Right lobe of liver (tissue), 6 donors: ENCODE data around the gene SLC7A14. TPM values are rescaled to one million over a fixed set of nuclear protein-coding genes. Genes with fewer than 3 reads are reported as not detected.
A peak's percentile ranks its signal among the peaks of the same experiment; 100 is the strongest.

Source experiments
- ATAC-seq, 4 donors: fragments of 200-7000 bp; cut with Tn5 transposase; one replicate each; pipeline ENCODE4 v1.9.1; 2020; ENCODE audit warnings: mild to moderate bottlenecking in 4 of 4, moderate library complexity in 4 of 4
- DNase-seq, 3 donors: peaks; one replicate each; pipeline ENCODE4 v3.0.0-alpha.2; 2020
- H3K27ac ChIP-seq, 3 donors: fragments of 200-600 bp; one replicate each; pipeline ENCODE4 v1.8.0; 2022
- H3K27me3 ChIP-seq, 2 donors: fragments of 200-600 bp; one replicate each; pipeline ENCODE4 v1.8.0; 2022
- H3K36me3 ChIP-seq, 4 donors: fragments of 200-600 bp; sonication (generic) in 1 of 4; one replicate each; pipeline versions ENCODE4 v1.5.1 to v1.8.0; 2017 to 2022; ENCODE audit warnings: control low read depth in 1 of 4
- H3K4me1 ChIP-seq, 4 donors: fragments of 200-600 bp; sonication (generic) in 1 of 4; one replicate each; pipeline versions ENCODE4 v1.5.1 to v1.8.0; 2017 to 2022; ENCODE audit warnings: control low read depth in 1 of 4
- H3K4me3 ChIP-seq, 3 donors: fragments of 200-600 bp; one replicate each; pipeline ENCODE4 v1.8.0; 2022
- H3K9me3 ChIP-seq, 4 donors: fragments of 200-600 bp; sonication (generic) in 1 of 4; one replicate each; pipeline versions ENCODE4 v1.5.1 to v1.8.0; 2017 to 2022; ENCODE audit warnings: control low read depth in 1 of 4
- POLR2A ChIP-seq: fragments of 450-650 bp; IDR thresholded peaks from one replicate; pipeline ENCODE4 v1.6.1; 2017; ENCODE audit warnings: antibody characterized with exemption, mild to moderate bottlenecking
- WGBS: methylation state at CpG from one replicate; pipeline ENCODE4 v1.1.6; 2018; ENCODE audit warnings: low coverage, low lambda C conversion rate; ENCODE audit not compliant: insufficient coverage; ENCODE audit errors: missing lambda C conversion rate; 5-methylcytosine and 5-hydroxymethylcytosine counted together
- intact Hi-C, 2 donors: fragments of 100-400 bp; cut with DNase I; formaldehyde crosslinking; loops; one replicate each; pipeline versions ENCODE4 v1.11.2 to v1.14.1; 2022
- total RNA-seq, 6 experiments: library from RNA; depleted of rRNA in 2 of 6; stranded (reverse); fragments of >200 nt in 2 of 6; fragmentation: NEBNext Ultra II Directional in 3 of 6; extraction: Animal tissue kit (Norgen Biotek cat#: 25700) in 3 of 6; gene quantifications; one replicate each; pipeline versions ENCODE4 v1.1.0 to v1.2.4, GENCODE V29; 2016 to 2023
- TF ChIP-seq, protein P1 (sequence below), 4 donors: fragments of 200-600 bp in 3 of 4; fragments of 450-650 bp in 1 of 4; IDR thresholded peaks; one replicate each; pipeline versions ENCODE4 v1.5.1 to v1.8.0; 2016 to 2022; ENCODE audit warnings: antibody characterized with exemption in 4 of 4, mild to moderate bottlenecking in 2 of 4
- donor health status: DM: no; HTN: yes; CAD: no.
- donor health status: DM: no; HTN: no; CAD: no.
- donor health status: DM: no; HTN: no; CAD: no.
- donor health status: DM: no; HTN: yes; CAD: no.
- donor health status: DM: no; HTN: yes; CAD: no.

The SLC7A14 gene
- total RNA-seq, 6 experiments from 2014 or later = 0.05 to 0.11 TPM; not detected in 4

DNA sequence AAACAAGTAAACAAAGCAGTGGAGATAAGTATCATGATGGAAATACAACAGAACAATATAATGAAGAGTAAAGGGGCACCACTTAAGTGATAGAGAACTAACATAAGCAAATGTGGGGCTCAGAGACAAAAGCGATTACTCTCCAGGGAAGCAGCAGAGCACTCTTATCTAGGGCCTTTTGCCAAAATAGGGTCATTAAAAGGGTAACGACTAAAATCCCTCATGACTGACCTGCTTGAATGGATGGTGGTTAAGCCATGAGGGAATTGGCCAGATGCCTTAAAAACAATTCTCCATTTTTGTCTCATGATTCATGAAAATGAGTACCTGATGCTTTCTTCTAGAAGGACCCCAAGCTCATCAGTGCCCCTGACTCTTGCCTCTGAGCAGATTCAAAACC, 3.2 kb upstream of the SLC7A14 start:
- no peak overlapping the region for H3K4me3 ChIP-seq
- 48% methylated on average over 2 of the region's 2 CpGs for WGBS
- ATAC-seq (no peak), DNase-seq (no peak)
- TF ChIP-seq, protein P1, sequence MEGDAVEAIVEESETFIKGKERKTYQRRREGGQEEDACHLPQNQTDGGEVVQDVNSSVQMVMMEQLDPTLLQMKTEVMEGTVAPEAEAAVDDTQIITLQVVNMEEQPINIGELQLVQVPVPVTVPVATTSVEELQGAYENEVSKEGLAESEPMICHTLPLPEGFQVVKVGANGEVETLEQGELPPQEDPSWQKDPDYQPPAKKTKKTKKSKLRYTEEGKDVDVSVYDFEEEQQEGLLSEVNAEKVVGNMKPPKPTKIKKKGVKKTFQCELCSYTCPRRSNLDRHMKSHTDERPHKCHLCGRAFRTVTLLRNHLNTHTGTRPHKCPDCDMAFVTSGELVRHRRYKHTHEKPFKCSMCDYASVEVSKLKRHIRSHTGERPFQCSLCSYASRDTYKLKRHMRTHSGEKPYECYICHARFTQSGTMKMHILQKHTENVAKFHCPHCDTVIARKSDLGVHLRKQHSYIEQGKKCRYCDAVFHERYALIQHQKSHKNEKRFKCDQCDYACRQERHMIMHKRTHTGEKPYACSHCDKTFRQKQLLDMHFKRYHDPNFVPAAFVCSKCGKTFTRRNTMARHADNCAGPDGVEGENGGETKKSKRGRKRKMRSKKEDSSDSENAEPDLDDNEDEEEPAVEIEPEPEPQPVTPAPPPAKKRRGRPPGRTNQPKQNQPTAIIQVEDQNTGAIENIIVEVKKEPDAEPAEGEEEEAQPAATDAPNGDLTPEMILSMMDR (IDR thresholded peaks at IDR 0.05) = no peak
- no peaks in the 10 kb centered on the region for H3K9me3 ChIP-seq
- H3K4me1 ChIP-seq = peaks cover 0 to 13% (median 0%) of the 10 kb centered on the region in 4 donors
- no peak overlapping the region for H3K27ac ChIP-seq
- no peaks in the 10 kb centered on the region for H3K36me3 ChIP-seq
- intact Hi-C loops = no loop called here
- H3K27me3 ChIP-seq = peaks cover 0 to 14% of the 10 kb centered on the region in 2 donors

DNA sequence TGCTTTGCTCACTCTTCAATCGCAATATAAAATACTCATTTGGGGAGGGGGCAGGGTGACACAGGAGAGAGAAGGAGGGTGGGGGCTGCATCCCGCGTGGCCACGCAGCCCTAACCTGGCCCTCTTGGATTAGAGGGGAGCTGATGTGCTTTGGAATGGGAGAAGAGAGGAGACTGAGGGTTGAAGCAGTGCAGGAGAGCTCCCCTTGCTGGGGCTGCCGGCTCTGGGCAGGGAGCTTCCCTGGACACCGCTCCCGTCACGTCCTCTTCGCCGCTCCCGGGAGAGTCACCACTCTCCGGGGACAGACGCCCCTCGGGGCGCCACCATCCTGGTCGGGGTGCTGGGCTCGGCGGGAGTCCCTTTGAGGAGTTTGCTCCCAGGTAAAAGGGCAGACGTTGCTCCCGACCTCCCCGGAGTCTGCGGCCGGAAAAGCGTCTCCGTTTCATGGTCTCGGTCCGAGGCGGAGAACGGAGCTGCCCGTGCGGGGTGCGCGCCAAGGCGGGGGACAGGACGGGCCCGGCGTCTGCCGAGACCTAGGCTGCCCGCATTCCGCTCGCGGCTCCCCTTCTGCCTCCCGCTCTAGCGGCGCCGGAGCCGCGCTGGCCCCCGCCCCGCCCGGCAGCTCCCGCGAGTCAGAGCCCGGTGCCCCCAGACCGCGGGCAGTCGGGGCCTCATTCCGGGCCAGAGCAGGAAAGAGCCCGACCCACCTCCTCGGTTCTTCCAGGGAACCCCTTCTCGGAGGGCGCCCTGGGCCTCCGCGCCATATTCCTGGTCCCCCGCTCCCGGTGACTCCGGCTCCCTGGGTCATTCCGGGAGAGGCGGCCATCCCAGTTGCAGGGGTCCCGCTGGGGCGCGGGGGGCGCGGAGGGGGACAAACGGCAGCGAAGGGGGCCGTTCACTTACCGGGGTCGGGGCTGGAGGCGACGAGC, 603 bp downstream of the SLC7A14 start:
- Histone ChIP-seq H3K4me1 (peaks cover 0 to 13% (median 0%) of the 10 kb centered on the region in 4 donors), H3K27me3 (peaks cover 0 to 14% of the 10 kb centered on the region in 2 donors), H3K4me3 (no peak overlapping the region), H3K27ac (no peak overlapping the region), H3K36me3 (no peaks in the 10 kb centered on the region), H3K9me3 (no peaks in the 10 kb centered on the region)
- ATAC-seq (peak; percentile 19 to 45 (median 32)), DNase-seq (peak in 1 of 3 donors; percentile 45)
- 7% methylated on average over 19 of the region's 81 CpGs for WGBS
- TF ChIP-seq, protein P1 (IDR thresholded peaks at IDR 0.05) = no peak
- TF ChIP-seq POLR2A = no peak
- intact Hi-C loops = no loop called here

DNA sequence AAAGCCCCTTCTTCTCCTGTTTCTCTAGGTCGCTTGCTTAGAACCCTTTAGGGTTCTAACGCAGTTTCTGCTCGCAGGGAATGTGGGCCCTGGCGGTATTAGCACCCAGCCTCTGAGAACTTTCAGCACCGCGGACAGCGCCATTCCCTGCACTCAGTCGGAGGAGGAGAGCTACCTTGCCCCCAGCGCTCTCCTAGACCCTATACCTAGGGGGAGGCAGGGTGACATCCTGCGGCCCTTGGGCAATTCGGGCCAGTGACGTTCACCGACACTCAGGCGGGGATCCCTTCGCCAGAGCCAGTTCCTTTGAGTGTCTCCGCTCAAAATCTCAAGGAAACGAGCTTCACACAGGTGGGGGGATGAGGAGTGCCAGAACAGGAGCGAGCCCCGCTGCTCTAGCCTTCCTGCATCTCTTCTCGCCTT, 1.3 kb downstream of the SLC7A14 start:
- DNase-seq (peak; percentile 62 to 74 (median 68)), ATAC-seq (peak; percentile 73 to 85 (median 81))
- Histone ChIP-seq H3K4me1 (peaks cover 0 to 13% (median 0%) of the 10 kb centered on the region in 4 donors), H3K27me3 (peaks cover 0 to 14% of the 10 kb centered on the region in 2 donors), H3K36me3 (no peaks in the 10 kb centered on the region), H3K4me3 (no peak overlapping the region), H3K9me3 (no peaks in the 10 kb centered on the region), H3K27ac (no peak overlapping the region)
- intact Hi-C loops = no loop called here
- WGBS = 0% methylated on average over 9 of the region's 20 CpGs
- TF ChIP-seq, protein P1 (IDR thresholded peaks at IDR 0.05) = no peak
- TF ChIP-seq POLR2A = no peak

DNA sequence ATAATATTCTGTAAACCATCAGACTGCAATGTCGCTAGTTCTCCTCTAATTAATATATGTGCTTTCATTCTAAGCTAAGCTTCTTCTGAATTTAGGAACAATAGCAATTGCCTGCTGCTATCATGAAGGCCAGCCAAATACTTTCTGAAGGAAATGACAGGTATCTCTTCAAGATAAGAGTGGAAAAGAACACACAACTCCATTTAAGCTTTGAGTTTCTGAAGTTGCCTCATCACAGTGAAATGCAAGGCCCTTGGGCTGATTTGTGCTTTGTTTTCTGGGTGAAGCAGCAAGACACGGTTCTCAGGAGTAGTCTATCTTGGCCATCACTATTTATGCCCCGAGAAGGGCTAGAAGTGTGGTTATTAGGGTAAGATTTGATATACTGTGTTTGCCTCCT, 6.2 kb downstream of the SLC7A14 start:
- WGBS = 53% methylated on average over 3 of the region's 3 CpGs
- intact Hi-C loops = loop anchor here in 1 of 2 donors (10.0 kb wide), 1 partner anchor 105 kb away; no protein-coding TSS in a partner anchor
- no peak for TF ChIP-seq POLR2A
- TF ChIP-seq, protein P1 (IDR thresholded peaks at IDR 0.05) = no peak
- no peak for DNase-seq
- no peaks in the 10 kb centered on the region for H3K9me3 ChIP-seq
- no peaks in the 10 kb centered on the region for H3K36me3 ChIP-seq
- no peak overlapping the region for H3K4me3 ChIP-seq
- peaks cover 0 to 1% of the 10 kb centered on the region in 2 donors for H3K27me3 ChIP-seq
- no peak for ATAC-seq
- peaks cover 0 to 2% (median 0%) of the 10 kb centered on the region in 4 donors for H3K4me1 ChIP-seq
- H3K27ac ChIP-seq = no peak overlapping the region
